Stomach (tissue), 4 donors: ENCODE results near the gene MYCBP2.

Experiments
- CTCF ChIP-seq, 7 experiments: fragments of 450-650 bp in 4 of 7; fragments of 200-600 bp in 3 of 7; sonication (generic) in 3 of 7; IDR thresholded peaks; one replicate each; pipeline ENCODE4 v1.5.1; 2016 to 2019; ENCODE audit warnings: antibody characterized with exemption in 7 of 7, control low read depth in 2 of 7, mild to moderate bottlenecking in 1 of 7
- EP300 ChIP-seq: sonication (generic); formaldehyde crosslinking; IDR thresholded peaks from one replicate; pipeline ENCODE4 v1.6.1; 2017; ENCODE audit warnings: antibody characterized with exemption
- POLR2A ChIP-seq, 4 donors: fragments of 450-650 bp; IDR thresholded peaks; one replicate each; pipeline ENCODE4 v1.6.1; 2016; ENCODE audit warnings: antibody characterized with exemption in 4 of 4, control low read depth in 2 of 4, mild to moderate bottlenecking in 1 of 4, moderate library complexity in 1 of 4
- POLR2AphosphoS5 ChIP-seq, 3 donors: sonication (generic); formaldehyde crosslinking; IDR thresholded peaks; one replicate each; pipeline ENCODE4 v1.6.1; 2016; ENCODE audit warnings: antibody characterized with exemption in 3 of 3

GRCh38 chr13:77171451-77171850 is 155.4 kb downstream of the MYCBP2 start:
- no peak for TF ChIP-seq EP300
- TF ChIP-seq CTCF (IDR thresholded peaks at IDR 0.05), result no peak
- no peak for TF ChIP-seq POLR2A (IDR thresholded peaks at IDR 0.05)
- no peak for TF ChIP-seq POLR2AphosphoS5 (IDR thresholded peaks at IDR 0.05)
